ENCODE results near the gene ZNF746. TPM values are rescaled to one million over a fixed set of nuclear protein-coding genes. Genes with fewer than 3 reads are reported as not detected.

ZNF746 gene
- total and polyA plus RNA-seq, 10 of the 15 experiments (the other 5 are each of a cell fraction or from before 2014, with no cell fraction given), result 1.2 to 19.0 (median 6.3) TPM

DNA sequence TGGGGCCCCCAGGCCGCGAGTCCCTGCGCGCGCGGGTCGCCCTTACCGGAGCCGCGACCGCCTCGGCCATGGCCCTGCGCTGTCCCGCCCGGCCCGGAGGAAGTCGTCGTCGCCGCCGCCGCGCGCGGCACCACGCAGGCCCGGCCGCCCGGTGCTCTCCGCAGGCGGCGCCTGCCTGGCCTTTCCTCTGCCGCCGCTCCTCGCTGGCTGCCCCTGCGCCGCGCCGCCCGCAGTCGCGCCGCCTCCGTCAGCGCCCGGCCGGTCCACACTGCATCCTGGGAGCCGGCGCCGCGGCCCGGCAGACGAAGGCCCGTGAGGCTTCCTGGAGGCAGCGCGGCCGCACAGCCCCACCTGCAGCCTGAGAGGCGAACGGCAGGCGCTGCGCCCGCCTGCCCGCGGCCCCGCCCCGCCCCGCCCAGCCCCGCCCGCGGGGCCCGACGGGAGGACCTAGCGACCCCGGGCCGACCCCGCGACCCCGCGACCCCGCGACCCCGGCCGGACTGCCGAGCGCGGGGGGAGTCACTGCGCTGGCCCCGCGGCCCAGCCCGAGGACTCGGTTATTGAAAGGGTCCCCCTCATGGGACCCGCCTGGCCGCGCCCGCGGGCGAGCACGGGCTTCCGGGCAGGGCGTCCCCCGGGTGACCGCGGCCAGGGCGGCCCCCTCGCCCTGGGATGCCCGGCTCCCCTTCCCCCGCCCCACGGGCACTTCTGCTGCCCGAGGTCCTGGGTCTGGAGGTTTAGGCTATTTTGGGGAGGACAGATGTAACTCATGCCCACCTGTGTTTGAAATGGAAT, at the start of gene ZNF746 (continued):
- TF ChIP-seq, protein P1, sequence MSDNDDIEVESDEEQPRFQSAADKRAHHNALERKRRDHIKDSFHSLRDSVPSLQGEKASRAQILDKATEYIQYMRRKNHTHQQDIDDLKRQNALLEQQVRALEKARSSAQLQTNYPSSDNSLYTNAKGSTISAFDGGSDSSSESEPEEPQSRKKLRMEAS (IDR thresholded peaks at IDR 0.05; ENCODE audit: low read depth, low read length), result 0 out of 2 replicates have a peak, but pooled peaks have one; percentile 35
- no peak for TF ChIP-seq NRF1 (conservative IDR thresholded peaks at IDR 0.05; ENCODE audit: low read depth, low read length)
- no peak for TF ChIP-seq NBN (IDR thresholded peaks at IDR 0.05)
- no peak for TF ChIP-seq MEF2B (IDR thresholded peaks at IDR 0.05; ENCODE audit: partially characterized antibody, poor library complexity, severe bottlenecking)
- TF ChIP-seq CEBPB (IDR thresholded peaks at IDR 0.05; ENCODE audit: borderline replicate concordance in 1 of 2, low read depth in 2 of 2, low read length in 2 of 2), result no peak
- TF ChIP-seq BHLHE40 (IDR thresholded peaks at IDR 0.05; ENCODE audit: borderline replicate concordance in 1 of 2, low read depth in 2 of 2, low read length in 1 of 2), result peak; percentile 59 to 85; a peak in 2 of 4 replicates
- no peak for TF ChIP-seq MEF2A (IDR thresholded peaks at IDR 0.05; ENCODE audit: insufficient read depth, low read depth, low read length)
- TF ChIP-seq CTCF (IDR thresholded peaks at IDR 0.05 in 2 of 3, conservative IDR thresholded peaks at IDR 0.05 in 1 of 3; ENCODE audit: control insufficient read depth in 2 of 3, extremely low read depth in 1 of 3, insufficient read depth in 1 of 3, low read depth in 3 of 3, low read length in 3 of 3), result peak; percentile 55 to 83 (median 70)
- no peak for TF ChIP-seq SP1 (IDR thresholded peaks at IDR 0.05; ENCODE audit: low read depth, low read length)
- no peak for TF ChIP-seq ZBTB33 (IDR thresholded peaks at IDR 0.05)
- no peak for TF ChIP-seq ZNF622 (IDR thresholded peaks at IDR 0.05)
- no peak for TF ChIP-seq ZBTB40 (IDR thresholded peaks at IDR 0.05; ENCODE audit: borderline replicate concordance)
- TF ChIP-seq RELA (IDR thresholded peaks at IDR 0.05; ENCODE audit: borderline replicate concordance, partially characterized antibody), result no peak
- no peak for TF ChIP-seq KAT2A (conservative IDR thresholded peaks at IDR 0.05; ENCODE audit: control insufficient read depth, low read depth, low read length)
- no peak; the same call in 1 of the 2 replicates for TF ChIP-seq BACH1 (IDR thresholded peaks at IDR 0.05; ENCODE audit: borderline replicate concordance)
- TF ChIP-seq, protein P2, sequence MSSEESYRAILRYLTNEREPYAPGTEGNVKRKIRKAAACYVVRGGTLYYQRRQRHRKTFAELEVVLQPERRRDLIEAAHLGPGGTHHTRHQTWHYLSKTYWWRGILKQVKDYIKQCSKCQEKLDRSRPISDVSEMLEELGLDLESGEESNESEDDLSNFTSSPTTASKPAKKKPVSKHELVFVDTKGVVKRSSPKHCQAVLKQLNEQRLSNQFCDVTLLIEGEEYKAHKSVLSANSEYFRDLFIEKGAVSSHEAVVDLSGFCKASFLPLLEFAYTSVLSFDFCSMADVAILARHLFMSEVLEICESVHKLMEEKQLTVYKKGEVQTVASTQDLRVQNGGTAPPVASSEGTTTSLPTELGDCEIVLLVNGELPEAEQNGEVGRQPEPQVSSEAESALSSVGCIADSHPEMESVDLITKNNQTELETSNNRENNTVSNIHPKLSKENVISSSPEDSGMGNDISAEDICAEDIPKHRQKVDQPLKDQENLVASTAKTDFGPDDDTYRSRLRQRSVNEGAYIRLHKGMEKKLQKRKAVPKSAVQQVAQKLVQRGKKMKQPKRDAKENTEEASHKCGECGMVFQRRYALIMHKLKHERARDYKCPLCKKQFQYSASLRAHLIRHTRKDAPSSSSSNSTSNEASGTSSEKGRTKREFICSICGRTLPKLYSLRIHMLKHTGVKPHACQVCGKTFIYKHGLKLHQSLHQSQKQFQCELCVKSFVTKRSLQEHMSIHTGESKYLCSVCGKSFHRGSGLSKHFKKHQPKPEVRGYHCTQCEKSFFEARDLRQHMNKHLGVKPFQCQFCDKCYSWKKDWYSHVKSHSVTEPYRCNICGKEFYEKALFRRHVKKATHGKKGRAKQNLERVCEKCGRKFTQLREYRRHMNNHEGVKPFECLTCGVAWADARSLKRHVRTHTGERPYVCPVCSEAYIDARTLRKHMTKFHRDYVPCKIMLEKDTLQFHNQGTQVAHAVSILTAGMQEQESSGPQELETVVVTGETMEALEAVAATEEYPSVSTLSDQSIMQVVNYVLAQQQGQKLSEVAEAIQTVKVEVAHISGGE (CRISPR knock-in tag; IDR thresholded peaks at IDR 0.05), result no peak
